ENCODE measurements around the gene CD81.

Gene CD81

GRCh38 chr11:2436521-2437031 is 59.5 kb downstream of the CD81 start:
- DNase-seq (ENCODE audit: low read depth in 2 of 2) = no peak

DNA sequence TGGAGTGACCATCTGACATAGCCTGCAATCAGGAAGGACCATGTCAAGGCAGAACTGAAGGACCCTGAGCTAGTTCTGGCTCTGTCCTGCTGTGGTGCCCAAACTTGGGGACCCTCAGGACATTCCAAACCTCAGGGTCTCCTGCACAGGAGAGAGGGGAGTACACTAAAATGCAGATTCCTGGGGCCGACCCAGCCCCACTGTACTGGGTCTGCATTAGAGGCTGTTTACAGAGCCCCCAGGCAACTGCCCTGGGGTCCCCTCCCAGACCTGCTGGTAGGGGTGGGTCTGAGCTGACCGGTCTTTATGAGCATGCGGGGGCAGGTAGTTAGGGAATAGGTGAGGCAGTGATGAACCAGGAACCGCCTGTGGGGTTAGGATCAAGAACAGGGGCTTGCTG is 60.4 kb downstream of the CD81 start:
- DNase-seq (ENCODE audit: low read depth in 2 of 2) = no peak

GRCh38 chr11:2439820-2440219 is 62.7 kb downstream of the CD81 start:
- no peak for DNase-seq (ENCODE audit: low read depth in 2 of 2)

DNA sequence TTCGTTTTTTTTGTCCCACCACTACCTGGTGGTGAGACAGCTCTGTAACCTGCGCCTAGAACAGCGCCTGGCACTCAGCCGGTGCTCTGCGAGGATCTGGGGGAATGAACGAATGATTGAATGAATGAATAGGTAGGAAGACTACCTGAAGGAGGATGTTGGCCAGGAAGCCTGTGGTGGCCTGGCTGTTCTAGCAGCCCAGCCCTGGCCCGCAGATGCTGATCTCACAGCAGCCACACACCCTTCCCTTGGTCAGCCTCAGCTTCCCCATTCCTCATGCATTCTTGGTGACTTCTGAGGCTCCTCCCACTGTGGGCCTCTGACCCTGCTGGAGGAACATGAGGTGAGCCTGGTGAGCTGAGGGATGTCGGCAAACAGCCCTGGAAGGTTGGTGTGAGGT is 63.5 kb downstream of the CD81 start:
- DNase-seq (ENCODE audit: low read depth in 2 of 2) = no peak

GRCh38 chr11:2441171-2441570 is 64.1 kb downstream of the CD81 start:
- DNase-seq (ENCODE audit: low read depth in 2 of 2) = no peak

- no peak for DNase-seq (ENCODE audit: low read depth in 2 of 2)
These were observed 65.5 kb downstream of the CD81 start for GRCh38 chr11:2442589-2442988.

GRCh38 chr11:2443406-2443805 is 66.3 kb downstream of the CD81 start:
- no peak for DNase-seq (ENCODE audit: low read depth in 2 of 2)

GRCh38 chr11:2443881-2444820 is 67.0 kb downstream of the CD81 start, which contains the start of gene TRPM5:
Gene TRPM5, minus strand, starts transcription at chr11:2444514. Its CDS starts 21,478 bp downstream, at chr11:2423036.
- peak; percentile 69 to 84 for DNase-seq (ENCODE audit: low read depth in 2 of 2)

DNA sequence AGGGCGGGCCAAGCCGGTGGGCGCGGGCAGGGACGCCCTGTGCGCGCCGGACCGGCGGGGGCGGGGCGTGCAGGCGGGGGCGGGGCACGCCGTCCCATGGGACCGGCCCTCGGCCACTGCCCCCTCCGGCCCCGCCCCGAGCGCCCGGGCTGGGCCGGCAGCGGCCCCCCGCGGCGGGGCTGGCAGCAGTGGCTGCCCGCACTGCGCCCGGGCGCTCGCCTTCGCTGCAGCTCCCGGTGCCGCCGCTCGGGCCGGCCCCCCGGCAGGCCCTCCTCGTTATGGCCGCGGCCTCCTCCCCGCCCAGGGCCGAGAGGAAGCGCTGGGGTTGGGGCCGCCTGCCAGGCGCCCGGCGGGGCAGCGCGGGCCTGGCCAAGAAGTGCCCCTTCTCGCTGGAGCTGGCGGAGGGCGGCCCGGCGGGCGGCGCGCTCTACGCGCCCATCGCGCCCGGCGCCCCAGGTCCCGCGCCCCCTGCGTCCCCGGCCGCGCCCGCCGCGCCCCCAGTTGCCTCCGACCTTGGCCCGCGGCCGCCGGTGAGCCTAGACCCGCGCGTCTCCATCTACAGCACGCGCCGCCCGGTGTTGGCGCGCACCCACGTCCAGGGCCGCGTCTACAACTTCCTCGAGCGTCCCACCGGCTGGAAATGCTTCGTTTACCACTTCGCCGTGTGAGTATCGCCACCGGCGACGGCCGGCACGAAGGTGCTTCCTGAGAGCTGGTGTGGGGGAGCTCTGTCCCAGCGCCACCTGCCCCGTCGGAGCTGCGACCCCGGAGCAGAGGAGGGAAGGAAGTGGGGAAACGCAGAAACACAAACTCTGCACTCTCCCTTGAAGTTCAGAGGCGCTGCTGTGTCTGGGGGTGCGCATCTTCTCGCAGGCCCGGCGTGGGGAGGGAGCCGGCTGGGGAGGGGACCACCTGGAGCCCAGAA is 68.0 kb downstream of the CD81 start, which contains the start of gene KCNQ1:
TSS of gene KCNQ1 (plus strand) at position 188 of the 925 bp plus-strand sequence. CDS start at position 279, 91 bp downstream.
- DNase-seq (ENCODE audit: low read depth in 2 of 2) = peak in 1 of 2 donors; percentile 58

GRCh38 chr11:2445746-2446551 is 68.8 kb downstream of the CD81 start:
- DNase-seq (ENCODE audit: low read depth in 2 of 2) = no peak

DNA sequence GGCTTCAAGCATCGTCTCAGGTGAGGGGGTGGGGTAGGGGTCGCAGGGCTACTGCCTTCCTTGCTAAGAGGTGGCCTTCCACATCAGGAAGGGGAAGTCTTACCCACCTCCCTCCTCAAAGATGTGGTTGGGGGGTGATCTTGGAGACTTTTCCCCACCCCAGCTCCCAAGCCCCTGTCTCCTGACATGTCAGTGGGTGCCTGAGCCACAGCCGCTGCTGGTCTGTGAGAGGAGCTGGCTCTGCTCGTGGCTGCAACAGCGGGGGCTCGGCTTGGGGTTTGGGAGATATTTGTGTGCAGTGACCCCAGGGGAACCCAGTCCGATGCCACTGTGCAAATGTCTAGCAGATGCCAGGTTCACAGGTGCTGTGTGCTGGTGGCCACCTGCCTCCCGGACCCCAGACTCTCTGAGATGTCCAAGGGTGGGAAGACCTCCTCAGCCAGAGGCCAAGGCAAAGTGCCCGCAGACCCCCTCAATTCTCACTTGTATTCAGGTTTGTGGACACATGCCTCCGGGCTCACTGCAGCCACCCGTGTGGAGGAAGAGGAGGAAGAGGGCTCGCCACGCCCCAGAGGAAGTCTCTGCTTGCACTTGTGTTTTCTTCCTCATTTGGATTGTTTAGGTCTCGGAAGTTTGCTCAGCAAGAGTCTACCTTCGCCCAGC is 69.6 kb downstream of the CD81 start:
- no peak for DNase-seq (ENCODE audit: low read depth in 2 of 2)

Data from stimulated activated CD4-positive, alpha-beta T cell treated with anti-CD3 and anti-CD28 coated beads, Interleukin-4, amount 100 ng/mL, for 48 hours (primary cell).